WTC11 (cell line): ENCODE measurements around the gene TMEM271. TPM values are rescaled to one million over a fixed set of nuclear protein-coding genes. Genes with fewer than 3 reads are reported as not detected.

Source experiments
- ATAC-seq: fragments of 200-7000 bp; cut with Tn5 transposase; 2 replicates; pipeline ENCODE4 v1.10.0; 2021; ENCODE audit warnings: mild to moderate bottlenecking, moderate library complexity
- CTCF ChIA-PET: fragments of 300-600 bp; sonication (Branson Sonifier 250); formaldehyde crosslinking; loops from one replicate; lab custom pipeline; 2021; ENCODE audit warnings: antibody characterized with exemption; lab: Charles Lee
- POLR2A ChIA-PET: fragments of 350-600 bp; sonication (Branson Sonifier 250); formaldehyde crosslinking; loops from one replicate; lab custom pipeline; 2021; ENCODE audit warnings: antibody characterized with exemption; lab: Charles Lee
- DNase-seq: peaks from one replicate; pipeline ENCODE4 v3.0.0; 2021; ENCODE audit warnings: low spot score
- H3K27ac Mint-ChIP-seq: 2 replicates; pipeline ENCODE4 v1.8.0; 2021; ENCODE audit warnings: mixed read lengths
- H3K27me3 Mint-ChIP-seq: 2 replicates; pipeline ENCODE4 v1.8.0; 2021; ENCODE audit warnings: low read depth, mild to moderate bottlenecking, moderate library complexity, mixed read lengths
- H3K36me3 Mint-ChIP-seq: 2 replicates; pipeline ENCODE4 v1.8.0; 2021; ENCODE audit warnings: mixed read lengths
- H3K4me1 Mint-ChIP-seq: 2 replicates; pipeline ENCODE4 v1.8.0; 2022; ENCODE audit warnings: mixed read lengths
- H3K4me3 Mint-ChIP-seq: 2 replicates; pipeline ENCODE4 v1.8.0; 2021; ENCODE audit warnings: mild to moderate bottlenecking, moderate library complexity, mixed read lengths
- H3K9me3 Mint-ChIP-seq: 2 replicates; pipeline ENCODE4 v1.8.0; 2021; ENCODE audit warnings: mixed read lengths
- ARID4B ChIP-seq: sonication (generic); formaldehyde crosslinking; IDR thresholded peaks from 2 replicates; pipeline ENCODE4 v1.8.0; 2023; ENCODE audit warnings: missing genetic modification reagents, mild to moderate bottlenecking, borderline replicate concordance
- ATF1 ChIP-seq: sonication (generic); formaldehyde crosslinking; IDR thresholded peaks from 2 replicates; pipeline ENCODE4 v1.8.1; 2023; ENCODE audit warnings: mild to moderate bottlenecking, moderate library complexity, missing genetic modification reagents
- E2F4 ChIP-seq: sonication (generic); formaldehyde crosslinking; IDR thresholded peaks from 2 replicates; pipeline ENCODE4 v1.8.1; 2022; ENCODE audit warnings: low read depth, mild to moderate bottlenecking, moderate library complexity, missing genetic modification reagents, borderline replicate concordance
- EMX1 ChIP-seq: fragments of 250-450 bp; sonication (Bioruptor Pico); IDR thresholded peaks from 2 replicates; pipeline ENCODE4 v1.8.0; 2021; ENCODE audit warnings: mild to moderate bottlenecking
- FOXP4 ChIP-seq: sonication (generic); formaldehyde crosslinking; IDR thresholded peaks from 2 replicates; pipeline ENCODE4 v1.8.0; 2022; ENCODE audit warnings: mild to moderate bottlenecking, missing genetic modification reagents
- GRHL2 ChIP-seq: fragments of 250-450 bp; sonication (Bioruptor Pico); IDR thresholded peaks from 2 replicates; pipeline ENCODE4 v1.8.0; 2022; ENCODE audit warnings: mild to moderate bottlenecking, moderate library complexity; ENCODE audit not compliant: insufficient replicate concordance, severe bottlenecking
- GTF2I ChIP-seq: fragments of 250-450 bp; sonication (Bioruptor Pico); conservative IDR thresholded peaks from 2 replicates; pipeline ENCODE4 v1.4.0; 2021; ENCODE audit warnings: mild to moderate bottlenecking
- IRF2 ChIP-seq: sonication (generic); formaldehyde crosslinking; IDR thresholded peaks from 2 replicates; pipeline ENCODE4 v1.8.0; 2022; ENCODE audit warnings: low read depth, missing genetic modification reagents, borderline replicate concordance
- JAZF1 ChIP-seq: fragments of 250-450 bp; sonication (Bioruptor Pico); IDR thresholded peaks from 2 replicates; pipeline ENCODE4 v1.9.0; 2021; ENCODE audit warnings: moderate library complexity, mild to moderate bottlenecking, inconsistent platforms
- PREB ChIP-seq: sonication (generic); formaldehyde crosslinking; IDR thresholded peaks from 2 replicates; pipeline ENCODE4 v1.8.1; 2022; ENCODE audit warnings: mild to moderate bottlenecking, missing genetic modification reagents, moderate library complexity, borderline replicate concordance
- STAT6 ChIP-seq: sonication (generic); formaldehyde crosslinking; conservative IDR thresholded peaks from 2 replicates; pipeline ENCODE4 v1.8.1; 2023; ENCODE audit warnings: mild to moderate bottlenecking, low read depth, missing genetic modification reagents, moderate library complexity
- TEAD4 ChIP-seq: sonication (generic); formaldehyde crosslinking; IDR thresholded peaks from 2 replicates; pipeline ENCODE4 v1.8.0; 2022; ENCODE audit warnings: mild to moderate bottlenecking, missing genetic modification reagents
- ZNF121 ChIP-seq: sonication (generic); formaldehyde crosslinking; IDR thresholded peaks from 2 replicates; pipeline ENCODE4 v1.8.0; 2023; ENCODE audit warnings: missing genetic modification reagents
- ZNF263 ChIP-seq: sonication (generic); formaldehyde crosslinking; IDR thresholded peaks from 2 replicates; pipeline ENCODE4 v1.8.1; 2022; ENCODE audit warnings: low read depth, mild to moderate bottlenecking, moderate library complexity, missing genetic modification reagents
- total RNA-seq: library from RNA; stranded (reverse); gene quantifications from 3 replicates; pipeline ENCODE4 v1.2.3, GENCODE V29; 2021

TMEM271 gene
- total RNA-seq, 1 experiment from 2014 or later: 0.31 TPM

- ChIA-PET CTCF (no interaction called here), POLR2A (no interaction called here)
- TF ChIP-seq GRHL2 (CRISPR knock-in tag) (no peak), ZNF263 (no peak)
- Mint-ChIP-seq H3K36me3 (peaks cover 2% of the 10 kb centered on the region; the same call in 1 of the 2 replicates), H3K9me3 (peaks cover 6% of the 10 kb centered on the region), H3K4me3 (no peak overlapping the region), H3K4me1 (peaks cover 3% of the 10 kb centered on the region), H3K27ac (no peak overlapping the region), H3K27me3 (peaks cover 53% of the 10 kb centered on the region)
- ATAC-seq: no peak
- DNase-seq: no peak
These were observed 5.3 kb downstream of the TMEM271 start for GRCh38 chr4:570754-571153.

GRCh38 chr4:569958-570667, 6.0 kb downstream of the TMEM271 start:
- TF ChIP-seq PREB (CRISPR knock-in tag): no peak
- TF ChIP-seq E2F4 (CRISPR knock-in tag): no peak
- peak; percentile 90 for TF ChIP-seq ZNF121
- TF ChIP-seq FOXP4 (CRISPR knock-in tag): no peak
- TF ChIP-seq, all 79 proteins: peak for 1
- Mint-ChIP-seq H3K4me3 (no peak overlapping the region), H3K36me3 (peaks cover 6% of the 10 kb centered on the region; the same call in 1 of the 2 replicates), H3K9me3 (peaks cover 13% of the 10 kb centered on the region), H3K4me1 (peaks cover 3% of the 10 kb centered on the region), H3K27me3 (peaks cover 50% of the 10 kb centered on the region), H3K27ac (no peak overlapping the region)
- ATAC-seq (0 out of 2 replicates have a peak, but pooled peaks have one; percentile 18), DNase-seq (no peak)
- POLR2A ChIA-PET: no interaction called here
- CTCF ChIA-PET: no interaction called here

- ATAC-seq (no peak), DNase-seq (no peak)
- POLR2A ChIA-PET: no interaction called here
- H3K27me3 Mint-ChIP-seq: peaks cover 45% of the 10 kb centered on the region
- H3K27ac Mint-ChIP-seq: no peak overlapping the region
- CTCF ChIA-PET: no interaction called here
- TF ChIP-seq EMX1 (CRISPR knock-in tag): no peak
- TF ChIP-seq JAZF1: no peak
- no peak for TF ChIP-seq ARID4B (CRISPR knock-in tag)
- no peak for TF ChIP-seq ATF1 (CRISPR knock-in tag)
- no peak for TF ChIP-seq TEAD4 (CRISPR knock-in tag)
- no peak for TF ChIP-seq GTF2I (CRISPR knock-in tag)
- no peak for TF ChIP-seq STAT6
- no peak for TF ChIP-seq IRF2
- H3K36me3 Mint-ChIP-seq: peaks cover 10% of the 10 kb centered on the region; the same call in 1 of the 2 replicates
- no peak overlapping the region for H3K4me3 Mint-ChIP-seq
- H3K4me1 Mint-ChIP-seq: no peaks in the 10 kb centered on the region
- peaks cover 24% of the 10 kb centered on the region for H3K9me3 Mint-ChIP-seq
These were observed 7.1 kb downstream of the TMEM271 start for GRCh38 chr4:568962-569361.
